Endodermal cell (in vitro differentiated cells): ENCODE data around the gene SEC22A. TPM values are rescaled to one million over a fixed set of nuclear protein-coding genes. Genes with fewer than 3 reads are reported as not detected.
A peak's percentile ranks its signal among the peaks of the same experiment; 100 is the strongest.

ENCODE experiments used
- DNase-seq: peaks from one replicate; pipeline ENCODE4 v3.0.0-alpha.2; 2017
- H3K27ac ChIP-seq: 2 replicates; pipeline ENCODE4 v1.5.1; 2013; ENCODE audit warnings: mild to moderate bottlenecking, low read depth, low read length, moderate library complexity
- H3K27me3 ChIP-seq: 2 replicates; pipeline ENCODE4 v1.6.1; 2013; ENCODE audit warnings: mild to moderate bottlenecking, low read length, moderate library complexity; ENCODE audit not compliant: insufficient read depth, control insufficient read depth, poor library complexity, severe bottlenecking
- H3K36me3 ChIP-seq: 2 replicates; pipeline ENCODE4 v1.7.0; 2013; ENCODE audit warnings: mild to moderate bottlenecking, low read length, moderate library complexity; ENCODE audit not compliant: control insufficient read depth, insufficient read depth
- H3K4me1 ChIP-seq: one replicate; pipeline ENCODE4 v1.7.0; 2013; ENCODE audit warnings: low read length; ENCODE audit not compliant: control insufficient read depth, insufficient read depth
- H3K4me3 ChIP-seq: 2 replicates; pipeline ENCODE4 v1.5.1; 2013; ENCODE audit warnings: mild to moderate bottlenecking, low read length, moderate library complexity
- H3K9ac ChIP-seq: 2 replicates; pipeline ENCODE4 v1.6.1; 2013; ENCODE audit warnings: mild to moderate bottlenecking, low read length, moderate library complexity; ENCODE audit not compliant: poor library complexity, severe bottlenecking; ENCODE audit errors: extremely low read depth
- H3K9me3 ChIP-seq: 2 replicates; pipeline ENCODE4 v1.6.1; 2013; ENCODE audit warnings: mild to moderate bottlenecking, low read length, moderate library complexity; ENCODE audit not compliant: control insufficient read depth
- H3K27ac Mint-ChIP-seq: 2 replicates; pipeline ENCODE4 v1.8.0; 2020; ENCODE audit warnings: mixed read lengths
- H3K27me3 Mint-ChIP-seq: 2 replicates; pipeline ENCODE4 v1.8.0; 2021; ENCODE audit warnings: mild to moderate bottlenecking, mixed read lengths; ENCODE audit not compliant: insufficient read depth
- H3K36me3 Mint-ChIP-seq: 2 replicates; pipeline ENCODE4 v1.8.0; 2020; ENCODE audit warnings: low read depth, mixed read lengths
- H3K4me1 Mint-ChIP-seq: 2 replicates; pipeline ENCODE4 v1.8.0; 2020; ENCODE audit warnings: mixed read lengths
- H3K4me3 Mint-ChIP-seq: 2 replicates; pipeline ENCODE4 v1.8.0; 2020; ENCODE audit warnings: mild to moderate bottlenecking, moderate library complexity, mixed read lengths
- H3K9me3 Mint-ChIP-seq: 2 replicates; pipeline ENCODE4 v1.8.0; 2020; ENCODE audit warnings: mild to moderate bottlenecking, mixed read lengths
- CTCF ChIP-seq: fragments of 200-600 bp; sonication (generic); conservative IDR thresholded peaks from 2 replicates; pipeline ENCODE4 v1.5.0; 2021; ENCODE audit warnings: antibody characterized with exemption, mild to moderate bottlenecking
- WGBS, 2 experiments: methylation state at CpG; one replicate each; pipeline versions ENCODE4 v1.1.5 to v1.1.7; 2013; ENCODE audit warnings: missing lambda C conversion rate in 2 of 2, mixed read lengths in 1 of 2; ENCODE audit not compliant: insufficient coverage in 1 of 2, insufficient read length in 1 of 2; 5-methylcytosine and 5-hydroxymethylcytosine counted together
- total RNA-seq, 2 donors: library from RNA; stranded (reverse); fragmentation: NEBNext Ultra II Directional in 1 of 2; extraction: Animal tissue kit (Norgen Biotek cat#: 25700) in 1 of 2; gene quantifications; 2 replicates in 1 of 2; 3 replicates in 1 of 2; pipeline ENCODE4 v1.2.1, GENCODE V29; 2021

The SEC22A gene
- total RNA-seq, 2 donors from 2014 or later = 19.5 to 21.8 TPM

GRCh38 chr3:123300583-123300982 lies 98.8 kb downstream of the SEC22A start:
- H3K36me3 ChIP-seq = no peaks in the 10 kb centered on the region
- TF ChIP-seq CTCF = peak; percentile 27
- no peak overlapping the region for H3K4me3 ChIP-seq
- 91 to 94% methylated on average over 8 of the region's 8 CpGs for WGBS, 2 experiments
- no peak overlapping the region for H3K4me3 Mint-ChIP-seq
- no peaks in the 10 kb centered on the region for H3K27me3 ChIP-seq
- H3K4me1 Mint-ChIP-seq = no peaks in the 10 kb centered on the region
- no peak overlapping the region for H3K9ac ChIP-seq
- no peaks in the 10 kb centered on the region for H3K4me1 ChIP-seq
- no peaks in the 10 kb centered on the region for H3K9me3 ChIP-seq
- H3K9me3 Mint-ChIP-seq = no peaks in the 10 kb centered on the region
- H3K36me3 Mint-ChIP-seq = peaks cover 12% of the 10 kb centered on the region
- H3K27ac ChIP-seq = no peak overlapping the region
- DNase-seq = no peak
- no peaks in the 10 kb centered on the region for H3K27me3 Mint-ChIP-seq
- no peak overlapping the region for H3K27ac Mint-ChIP-seq

- H3K4me3 Mint-ChIP-seq = no peak overlapping the region
- Histone ChIP-seq H3K36me3 (no peaks in the 10 kb centered on the region), H3K4me3 (no peak overlapping the region), H3K9ac (no peak overlapping the region), H3K4me1 (no peaks in the 10 kb centered on the region), H3K27ac (no peak overlapping the region), H3K27me3 (no peaks in the 10 kb centered on the region), H3K9me3 (no peaks in the 10 kb centered on the region)
- no peak for DNase-seq
- TF ChIP-seq CTCF = no peak
- no peak overlapping the region for H3K27ac Mint-ChIP-seq
- 76 to 85% methylated on average over 3 to 4 of the region's 4 CpGs for WGBS, 2 experiments
- H3K4me1 Mint-ChIP-seq = no peaks in the 10 kb centered on the region
- H3K9me3 Mint-ChIP-seq = no peaks in the 10 kb centered on the region
- H3K27me3 Mint-ChIP-seq = no peaks in the 10 kb centered on the region
- peaks cover 12% of the 10 kb centered on the region for H3K36me3 Mint-ChIP-seq
Measured at GRCh38 chr3:123301331-123302184, 99.8 kb downstream of the SEC22A start.

GRCh38 chr3:123302961-123303360 lies 101.2 kb downstream of the SEC22A start:
- Mint-ChIP-seq H3K36me3 (peaks cover 12% of the 10 kb centered on the region), H3K4me3 (no peak overlapping the region), H3K27me3 (no peaks in the 10 kb centered on the region), H3K27ac (no peak overlapping the region), H3K9me3 (no peaks in the 10 kb centered on the region), H3K4me1 (no peaks in the 10 kb centered on the region)
- WGBS, 2 experiments = 93 to 100% methylated on average over 4 to 14 of the region's 14 CpGs
- no peaks in the 10 kb centered on the region for H3K27me3 ChIP-seq
- no peak for TF ChIP-seq CTCF
- H3K27ac ChIP-seq = no peak overlapping the region
- H3K4me3 ChIP-seq = no peak overlapping the region
- H3K36me3 ChIP-seq = no peaks in the 10 kb centered on the region
- no peak for DNase-seq
- no peaks in the 10 kb centered on the region for H3K4me1 ChIP-seq
- H3K9me3 ChIP-seq = no peaks in the 10 kb centered on the region
- H3K9ac ChIP-seq = no peak overlapping the region
